Activated CD8-positive, alpha-beta memory T cell treated with anti-CD3 and anti-CD28 coated beads, Interleukin-2, amount 50 U/mL, for 48 hours (primary cell): ENCODE results near the gene PTGR2.
A peak's percentile ranks its signal among the peaks of the same experiment; 100 is the strongest.
"Not testable (repeated sequence)": the region's sequence is repeated elsewhere in the genome, so short reads cannot be mapped to it uniquely, and the experiment has no call there.

Experiments
- DNase-seq: peaks from one replicate; pipeline ENCODE4 v3.0.0-alpha.2; 2020

Gene PTGR2

DNA sequence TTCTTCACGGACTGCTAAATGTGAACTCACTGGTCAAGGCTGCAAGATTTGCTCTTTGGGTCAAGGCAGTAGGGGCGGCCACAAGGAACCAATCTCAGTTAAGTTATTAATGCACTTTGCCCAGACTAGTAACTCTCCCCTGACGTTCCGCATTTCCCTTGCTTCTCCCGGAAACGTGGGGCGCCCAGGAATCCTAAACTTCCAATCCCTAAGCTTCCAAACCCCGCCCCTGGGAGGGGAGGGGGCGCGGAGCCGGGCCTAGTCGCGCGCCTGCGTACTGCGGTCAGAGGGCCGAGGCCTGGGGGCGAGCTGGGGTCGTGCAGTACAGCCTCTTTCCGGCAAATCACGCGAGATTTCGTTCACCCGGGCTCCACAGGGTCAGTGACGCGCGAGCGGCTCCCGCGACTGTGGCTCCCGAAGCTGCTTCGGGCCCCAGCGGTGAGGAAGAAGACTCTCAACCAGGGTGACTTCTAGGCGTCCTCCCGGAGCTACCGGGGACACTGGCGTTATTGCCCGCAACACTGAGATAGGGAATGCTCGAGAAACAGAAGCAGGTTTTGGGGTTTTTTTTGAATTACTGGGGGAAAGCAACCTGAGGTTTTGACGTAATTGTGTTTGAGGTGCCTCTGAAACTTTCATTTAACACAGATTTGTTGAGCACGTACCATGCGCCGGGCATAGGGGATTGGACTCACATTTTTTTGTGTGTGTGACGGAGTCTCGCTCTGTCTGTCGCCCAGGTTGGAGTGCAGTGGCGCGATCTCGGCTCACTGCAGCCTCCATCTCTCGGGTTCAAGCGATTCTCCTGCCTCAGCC lies at the start of gene PTGR2:
PTGR2 (plus strand) TSS at position 265 of the 816 bp plus-strand sequence. CDS start 7,032 bp downstream, outside the sequence.
- peak; percentile 93 for DNase-seq

DNA sequence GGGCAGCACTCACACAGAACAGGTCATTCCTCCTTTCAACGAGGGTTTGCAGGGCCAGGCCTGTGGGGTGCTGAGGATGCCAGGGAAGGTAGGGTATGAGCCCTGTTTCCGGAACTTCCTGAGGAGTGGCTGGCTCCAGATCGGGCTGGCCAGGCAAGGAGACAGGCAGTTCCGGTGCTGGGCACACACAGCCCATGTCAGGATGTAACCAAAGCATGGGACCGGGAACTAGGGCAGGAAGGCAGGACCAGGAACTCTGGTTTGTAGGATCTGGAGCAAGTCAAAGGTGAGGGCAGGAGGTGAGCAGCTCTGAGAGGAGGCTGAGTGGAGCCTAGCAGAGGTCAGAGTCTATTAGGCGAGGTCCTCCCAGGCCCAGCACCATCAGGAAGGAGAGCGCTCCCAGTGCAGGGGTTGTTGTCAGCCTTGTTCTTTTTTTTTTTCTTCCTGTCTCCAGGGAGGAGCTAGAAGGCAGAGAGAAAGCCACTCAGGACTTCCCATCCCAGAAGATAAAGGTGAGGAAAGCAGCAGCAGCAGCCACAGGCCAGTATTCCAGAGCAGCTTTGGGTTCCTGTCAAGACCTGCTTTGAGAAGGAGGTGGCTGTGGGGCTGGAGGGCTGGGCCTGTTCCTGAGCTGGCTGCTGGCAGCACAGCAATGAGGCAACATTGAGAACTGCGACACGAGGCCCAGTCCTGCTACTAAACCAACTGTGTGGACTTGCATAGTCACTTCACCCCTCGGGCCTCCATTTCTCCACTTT lies 49.0 kb upstream of the PTGR2 start:
- DNase-seq, result no peak

DNA sequence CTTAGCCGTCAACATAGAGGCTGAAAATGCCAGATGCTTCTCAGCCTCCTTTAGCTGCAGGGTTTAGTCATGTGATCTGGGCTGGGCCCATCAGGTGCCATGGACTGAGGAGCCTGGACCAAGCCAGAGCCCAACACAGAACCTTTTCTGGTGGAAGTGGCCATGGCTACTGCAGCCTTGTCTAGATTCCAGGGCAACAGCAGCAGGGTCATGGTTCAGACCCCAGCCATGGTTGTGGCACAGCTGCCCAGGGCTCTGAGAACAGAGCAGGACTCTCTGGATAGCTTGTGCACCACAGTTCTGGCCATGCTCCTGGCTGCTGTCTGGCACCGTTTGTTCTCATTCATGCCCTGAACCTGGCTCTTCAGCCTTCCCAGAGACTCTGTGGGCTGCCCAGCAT lies 47.0 kb upstream of the PTGR2 start:
- no peak for DNase-seq

DNA sequence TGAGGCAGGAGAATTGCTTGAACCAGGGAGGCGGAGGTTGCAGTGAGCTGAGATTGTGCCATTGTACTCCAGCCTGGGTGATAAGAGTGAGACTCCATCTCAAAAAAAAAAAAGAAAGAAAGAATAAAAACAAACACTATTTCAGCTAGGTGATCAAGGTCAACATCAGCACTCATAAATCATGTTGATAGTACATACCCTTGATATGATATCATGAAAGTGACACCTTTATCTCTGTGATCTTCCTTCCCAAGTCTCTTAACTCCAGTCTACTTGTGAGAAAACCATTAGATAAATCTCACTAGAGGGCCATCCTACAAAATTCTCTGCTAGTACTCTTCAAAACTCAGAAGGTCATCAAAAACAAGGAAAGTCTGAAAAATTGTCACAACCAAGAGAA lies 44.2 kb upstream of the PTGR2 start:
- DNase-seq, result no peak

DNA sequence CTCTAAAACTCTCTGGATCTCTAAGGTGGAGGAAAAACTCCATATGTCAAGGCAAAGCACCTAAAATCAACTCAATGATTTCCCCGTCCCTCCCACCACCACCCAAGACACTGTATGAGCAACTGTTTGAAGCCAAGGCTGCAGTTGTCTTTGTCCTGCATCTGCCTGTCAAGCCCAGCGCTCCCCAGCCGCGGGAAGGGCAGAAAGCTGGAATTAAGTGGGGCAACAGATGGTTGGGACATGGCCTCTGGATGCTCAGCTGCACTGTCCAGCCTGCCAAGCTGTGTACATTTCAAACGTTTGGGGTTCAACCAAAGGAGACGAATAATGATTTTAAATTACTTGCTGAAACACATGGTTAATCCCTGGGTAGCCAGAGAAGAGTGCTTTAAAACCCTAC lies 42.2 kb upstream of the PTGR2 start:
- no peak for DNase-seq

DNA sequence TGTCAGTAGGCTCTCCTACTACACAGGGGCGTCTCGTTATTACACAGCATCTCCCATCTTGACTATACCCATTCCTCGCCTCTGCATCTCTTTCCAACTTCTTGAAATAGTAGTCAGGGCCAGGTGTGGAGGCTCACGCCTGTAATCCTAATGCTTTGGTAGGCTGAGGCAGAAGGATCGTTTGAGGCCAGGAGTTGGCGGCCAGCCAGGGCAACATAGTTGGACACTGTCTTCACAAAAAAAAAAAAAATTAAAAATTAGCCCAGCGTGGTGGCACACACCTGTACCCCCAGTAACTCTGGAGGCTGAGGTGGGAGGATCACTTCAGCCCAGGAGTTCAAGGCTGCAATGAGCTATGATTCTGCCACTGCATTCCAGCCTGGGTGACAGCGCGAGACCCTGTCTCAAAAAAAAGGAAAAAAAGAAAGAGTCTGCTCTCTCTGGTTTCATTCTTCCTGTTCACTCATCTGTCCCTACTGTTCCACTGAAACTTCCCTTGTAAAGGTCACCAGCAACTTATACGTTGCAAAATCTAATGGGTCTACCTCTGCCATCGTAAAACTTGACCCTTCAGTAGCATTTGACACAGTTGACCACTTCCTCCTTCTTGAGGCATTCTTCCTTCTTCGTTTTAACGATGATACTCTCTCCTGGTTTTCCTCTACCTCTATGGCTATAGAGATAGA lies 41.0 kb upstream of the PTGR2 start:
- no peak for DNase-seq

DNA sequence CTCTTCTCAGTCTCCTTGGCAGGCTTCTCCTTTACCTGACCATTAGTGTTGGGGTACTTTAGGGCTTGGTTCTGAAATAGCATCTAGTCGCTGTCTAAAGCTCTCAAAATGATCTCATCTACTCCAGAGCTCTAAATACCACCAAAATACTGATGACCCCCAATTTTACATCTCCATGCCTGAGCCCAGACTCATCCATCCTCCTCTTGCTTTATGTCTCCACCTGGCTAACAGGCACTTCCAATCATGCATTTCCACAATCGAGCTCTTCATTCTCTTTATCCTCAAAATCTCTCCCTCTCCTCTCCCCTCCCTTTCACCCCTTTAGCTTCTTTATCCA lies 40.5 kb upstream of the PTGR2 start:
- no peak for DNase-seq

DNA sequence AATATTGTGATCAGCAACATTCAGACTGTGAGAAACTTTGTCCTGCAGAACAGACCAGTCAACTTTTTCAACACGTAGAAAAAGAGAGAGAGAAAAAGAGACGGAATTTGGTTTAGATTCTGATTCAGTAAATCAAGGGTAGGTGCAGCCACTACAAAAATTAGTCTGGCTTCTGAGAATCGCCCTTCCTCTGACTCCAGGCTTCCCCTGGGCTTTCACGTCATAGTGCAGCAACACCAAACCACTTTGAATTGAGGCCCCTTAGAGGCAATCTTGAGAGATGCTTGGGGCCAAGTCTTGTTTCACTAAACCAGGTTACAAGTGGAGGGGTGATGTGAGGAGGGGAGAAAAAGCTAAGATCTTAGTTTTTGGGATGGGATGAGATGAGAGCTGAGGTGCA lies 37.5 kb upstream of the PTGR2 start:
- DNase-seq, result no peak

DNA sequence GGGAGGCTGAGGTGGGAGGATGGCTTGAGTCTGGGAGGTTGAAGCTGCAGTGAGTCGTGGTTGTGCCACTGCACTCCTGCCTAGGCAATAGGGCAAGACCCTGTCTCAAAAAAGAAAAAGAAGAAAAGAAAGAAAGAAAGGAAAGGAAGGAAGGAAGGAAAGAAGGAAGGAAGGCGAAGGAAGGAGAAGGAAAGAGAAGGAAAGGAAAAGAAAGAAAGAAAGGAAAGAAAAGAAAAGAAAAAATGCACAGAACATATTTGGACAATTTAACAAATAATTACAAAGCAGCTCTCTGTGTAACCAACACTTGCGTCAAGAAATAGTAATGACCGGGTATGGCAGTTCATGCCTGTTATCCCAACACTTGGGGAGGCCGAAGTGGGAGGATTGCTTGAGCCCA lies 35.8 kb upstream of the PTGR2 start:
- no peak for DNase-seq

DNA sequence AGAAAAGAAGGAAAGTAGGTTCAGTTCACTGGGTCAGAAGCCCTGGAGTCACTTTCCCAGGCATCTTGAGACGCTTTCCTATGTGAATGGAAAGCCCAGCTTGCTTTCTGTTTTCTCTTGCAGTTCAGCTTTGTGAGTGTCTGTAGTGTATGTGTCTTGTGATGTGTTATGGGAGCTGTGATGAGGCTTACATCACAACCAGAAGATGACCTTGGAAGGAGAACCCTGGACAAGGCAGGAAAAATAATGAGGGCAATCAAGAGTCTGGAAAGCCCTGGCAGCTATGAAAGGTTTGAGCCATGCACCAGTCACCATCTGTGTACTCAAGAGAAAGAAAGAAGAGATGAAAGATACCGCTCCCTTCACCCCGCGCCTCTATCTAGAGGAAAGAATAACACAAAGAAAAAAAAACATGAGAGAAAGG lies 35.2 kb upstream of the PTGR2 start:
- DNase-seq, result no peak

DNA sequence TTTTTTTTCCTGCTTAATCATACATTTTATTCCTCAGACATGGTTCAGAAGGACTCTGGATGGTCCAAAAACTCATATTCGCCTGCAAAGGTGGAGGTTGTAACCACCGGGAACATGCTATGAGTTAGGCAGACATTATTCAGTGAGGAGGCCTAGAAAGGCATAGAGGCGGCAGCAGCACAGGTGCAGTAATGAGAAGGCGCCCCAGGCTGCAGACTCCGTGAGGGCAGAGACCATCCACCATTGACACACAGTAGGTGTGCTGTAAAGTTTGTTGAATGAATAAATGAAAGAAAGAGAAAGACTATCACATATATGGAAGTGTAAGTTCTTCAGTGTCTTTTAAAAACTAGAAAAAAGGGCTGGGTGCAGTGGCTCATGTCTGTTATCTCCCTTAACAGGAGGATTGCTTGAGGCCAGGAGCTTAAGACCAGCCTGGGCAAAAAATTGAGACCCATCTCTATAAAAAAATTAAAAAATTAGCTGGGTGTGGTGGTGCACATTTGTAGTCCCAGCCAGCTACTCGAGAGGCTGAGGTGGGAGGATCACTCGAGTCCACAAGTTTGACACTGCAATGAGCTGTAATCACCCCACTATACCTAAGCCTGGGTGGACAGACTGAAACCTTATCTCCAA lies 34.5 kb upstream of the PTGR2 start:
- no peak for DNase-seq

DNA sequence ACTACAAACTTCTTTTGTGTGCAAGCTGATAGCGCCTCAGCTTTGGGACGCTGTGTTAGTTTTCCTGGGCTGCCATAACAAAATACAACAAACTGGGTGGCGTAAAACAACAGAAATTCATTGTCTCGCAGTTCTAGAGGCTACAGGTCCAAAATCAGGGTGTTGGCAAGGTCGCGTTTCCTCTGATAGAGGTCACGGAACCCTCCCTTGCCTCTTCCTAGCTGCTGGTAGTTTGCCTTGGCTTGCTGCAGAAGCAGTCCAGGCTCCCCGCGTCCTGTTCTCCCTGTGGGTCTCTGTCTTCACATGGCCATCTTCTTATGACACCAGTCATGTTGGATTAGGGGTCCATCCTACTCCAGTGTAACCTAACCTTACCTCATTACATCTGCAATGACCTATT lies 32.8 kb upstream of the PTGR2 start:
- DNase-seq, result no peak

DNA sequence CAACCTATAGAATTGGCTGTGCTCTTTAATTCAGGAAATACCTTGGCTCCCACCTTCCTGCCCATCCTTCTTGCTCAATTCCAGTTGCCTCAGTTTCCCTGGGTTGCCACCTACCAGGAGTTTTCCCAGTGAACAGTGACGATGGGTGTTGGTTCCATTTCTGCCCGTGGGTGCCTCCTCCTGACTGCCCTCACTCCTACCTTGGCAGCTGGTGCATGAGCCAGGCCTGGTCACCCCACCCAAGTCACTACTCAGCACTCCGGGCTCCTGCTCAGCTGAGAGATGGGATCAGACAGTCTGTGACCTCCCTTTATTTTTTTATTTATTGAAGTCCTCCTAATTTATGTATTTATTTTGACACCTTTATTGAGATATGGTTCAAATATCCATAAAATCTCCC lies 31.0 kb upstream of the PTGR2 start:
- no peak for DNase-seq

DNA sequence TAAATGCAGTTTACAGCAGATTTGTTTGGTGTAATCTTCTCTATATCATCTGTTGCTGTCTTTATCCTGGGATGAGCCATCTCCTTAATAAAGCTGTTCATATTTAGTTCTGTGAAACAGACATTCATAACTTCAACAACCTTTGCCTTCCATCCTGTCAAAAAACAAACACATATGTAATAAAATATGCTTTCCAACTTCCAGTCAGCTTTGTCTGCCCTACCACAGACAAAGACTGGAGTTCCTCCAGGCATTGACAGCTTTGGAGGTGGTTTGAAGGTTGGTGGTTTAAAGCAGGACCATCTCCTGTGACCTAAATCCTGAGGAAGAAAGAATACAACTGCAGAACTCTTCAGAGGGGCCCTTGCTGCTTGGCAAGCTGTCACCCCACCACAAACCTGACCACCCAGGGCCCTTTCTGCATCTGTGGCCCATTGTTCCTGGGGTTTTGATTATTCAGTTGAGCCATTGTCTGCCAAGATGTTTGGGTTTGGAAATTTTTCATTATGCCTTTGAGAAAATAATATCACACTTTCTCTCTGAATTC lies 28.2 kb upstream of the PTGR2 start:
- no peak for DNase-seq

DNA sequence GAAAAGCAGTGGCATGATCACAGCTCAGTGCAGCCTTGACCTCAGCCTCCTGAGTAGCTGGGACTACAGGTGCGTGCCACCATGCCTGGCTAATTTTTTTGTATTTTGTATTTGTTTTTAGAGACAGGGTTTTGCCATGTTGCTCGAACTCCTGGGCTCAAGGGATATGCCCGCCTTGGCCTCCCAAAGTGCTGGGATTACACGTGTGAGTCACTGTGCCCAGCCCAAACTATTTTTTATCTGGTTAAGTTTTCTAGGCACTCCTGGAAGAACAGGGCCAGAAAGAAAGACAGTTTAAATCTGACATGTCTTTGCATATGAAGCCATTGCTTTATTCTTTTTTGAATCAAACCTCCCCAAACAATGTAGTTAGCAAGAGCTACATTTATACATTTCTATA lies 27.5 kb upstream of the PTGR2 start:
- no peak for DNase-seq

DNA sequence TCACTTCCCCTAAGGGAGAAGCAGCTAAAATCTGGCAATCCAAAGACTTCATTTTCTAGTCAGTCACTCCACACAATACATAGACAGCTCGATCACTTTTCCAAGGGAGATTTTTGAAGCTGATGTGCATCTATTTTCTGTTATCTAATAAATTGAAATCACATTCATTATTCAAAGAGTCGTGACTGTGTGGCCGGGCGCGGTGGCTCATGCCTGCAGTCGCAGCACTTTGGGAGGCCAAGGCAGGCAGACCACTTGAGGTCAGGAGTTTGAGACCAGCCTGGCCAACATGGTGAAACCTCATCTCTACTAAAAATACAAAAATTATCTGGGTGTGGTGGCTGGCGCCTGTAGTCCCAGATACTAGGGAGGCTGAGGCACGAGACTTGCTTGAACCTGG lies 27.1 kb upstream of the PTGR2 start:
- no peak for DNase-seq

DNA sequence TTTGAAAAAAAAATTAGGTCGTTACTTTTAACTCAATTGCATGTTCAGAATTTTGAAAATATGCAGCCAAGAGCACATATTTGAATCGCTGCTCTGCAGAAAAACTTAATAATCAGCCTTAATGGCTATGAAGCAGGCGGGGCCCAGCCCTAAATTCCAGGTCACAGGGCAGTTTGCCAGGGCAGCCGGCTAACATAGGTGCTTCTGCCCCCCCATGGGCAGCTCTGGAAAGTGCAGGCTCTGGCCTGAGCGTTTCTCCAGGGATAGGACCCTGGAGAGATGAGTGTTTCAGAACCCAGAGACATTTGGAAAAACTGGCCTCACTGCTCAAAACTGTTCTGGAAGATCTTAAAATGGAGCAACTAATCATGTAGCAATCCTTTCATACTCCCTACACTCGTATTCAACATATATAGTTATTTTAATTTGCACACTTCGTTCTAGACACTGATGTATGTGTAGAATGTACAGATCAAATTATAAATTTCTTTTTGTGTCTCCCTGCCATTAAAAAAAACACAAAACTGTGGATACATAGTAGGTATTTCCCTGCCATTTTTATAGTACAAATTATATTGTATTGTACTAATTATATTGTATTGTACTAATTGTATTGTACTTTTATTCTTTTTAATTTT lies 26.0 kb upstream of the PTGR2 start:
- DNase-seq, result peak; percentile 87

DNA sequence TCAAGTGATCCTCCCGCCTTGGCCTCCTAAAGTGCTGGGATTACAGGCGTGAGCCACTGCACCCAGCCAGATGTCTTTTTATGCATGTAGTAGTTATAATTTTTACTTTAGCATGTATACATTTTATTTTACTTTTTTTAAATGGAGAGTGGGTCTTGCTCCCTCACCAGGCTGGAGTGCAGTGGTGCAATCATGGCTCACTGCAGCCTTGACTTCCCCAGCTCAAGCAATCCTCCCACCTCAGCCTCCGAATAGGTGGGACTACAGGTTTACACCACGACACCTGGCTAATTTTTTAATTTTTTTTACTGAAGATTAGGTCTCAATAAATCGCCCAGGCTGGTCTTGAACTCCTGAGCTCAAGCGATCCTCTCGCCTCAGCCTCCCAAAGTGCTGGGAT lies 24.4 kb upstream of the PTGR2 start:
- not testable (repeated sequence) for DNase-seq

DNA sequence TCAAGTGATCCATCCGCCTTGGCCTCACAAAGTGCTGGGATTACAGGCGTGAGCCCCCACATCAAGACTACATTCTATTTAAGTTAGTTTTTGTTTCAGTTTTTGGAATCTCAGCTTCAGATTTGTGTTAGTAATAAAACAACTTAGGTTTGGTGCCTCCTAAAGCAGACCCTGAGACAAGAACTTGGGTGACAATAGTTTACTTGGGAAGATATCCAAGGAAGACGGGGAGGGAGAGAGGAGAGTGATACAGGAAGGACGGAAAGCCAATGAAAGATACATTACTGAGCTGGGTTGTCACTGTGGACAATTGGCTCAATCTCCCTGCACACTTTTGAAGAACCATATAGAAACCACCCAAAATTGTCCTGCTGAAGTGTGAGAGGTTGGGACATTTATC lies 22.6 kb upstream of the PTGR2 start:
- no peak for DNase-seq

DNA sequence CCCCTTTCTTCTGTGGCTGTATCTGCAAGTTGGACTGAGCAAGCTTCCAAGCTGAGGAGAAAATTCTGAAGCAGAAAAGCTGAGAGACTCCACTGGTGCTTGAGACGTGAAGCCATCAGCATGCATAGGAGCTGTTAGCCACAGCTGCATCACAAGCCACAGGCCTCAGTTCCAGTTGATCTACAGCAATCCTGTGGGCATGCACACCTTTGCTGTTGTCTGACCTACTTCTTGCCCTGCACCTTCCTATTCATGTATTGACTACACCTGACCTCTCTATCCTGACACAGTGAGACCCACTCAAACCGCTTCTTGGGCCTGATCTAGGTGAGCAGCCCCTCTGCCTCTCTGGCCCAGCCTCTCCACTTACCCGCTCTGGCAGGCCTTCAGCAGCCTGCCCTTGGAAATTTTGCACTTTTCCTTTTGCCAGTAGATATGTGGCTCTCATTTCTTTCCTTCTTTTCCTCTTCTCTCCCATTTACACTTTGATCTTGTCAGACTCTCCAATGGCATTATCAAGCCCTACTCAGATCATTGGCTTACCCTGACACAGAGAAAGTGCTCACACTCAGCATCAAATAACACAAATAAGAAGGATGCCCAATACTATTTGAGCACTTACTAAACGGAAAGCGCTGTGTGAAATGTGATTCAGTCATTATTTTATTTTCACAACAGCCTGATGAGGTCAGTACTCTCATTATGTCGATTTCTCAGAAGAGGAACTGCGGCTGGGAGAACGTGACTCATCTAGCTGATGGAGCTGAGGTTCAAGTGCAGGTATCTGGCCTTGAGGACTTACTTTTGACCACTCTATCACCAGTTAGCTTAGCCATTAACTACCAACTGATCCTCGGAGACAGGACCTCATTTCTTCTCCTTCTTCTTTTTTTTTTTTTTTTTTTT lies 21.9 kb upstream of the PTGR2 start:
- DNase-seq, result no peak

DNA sequence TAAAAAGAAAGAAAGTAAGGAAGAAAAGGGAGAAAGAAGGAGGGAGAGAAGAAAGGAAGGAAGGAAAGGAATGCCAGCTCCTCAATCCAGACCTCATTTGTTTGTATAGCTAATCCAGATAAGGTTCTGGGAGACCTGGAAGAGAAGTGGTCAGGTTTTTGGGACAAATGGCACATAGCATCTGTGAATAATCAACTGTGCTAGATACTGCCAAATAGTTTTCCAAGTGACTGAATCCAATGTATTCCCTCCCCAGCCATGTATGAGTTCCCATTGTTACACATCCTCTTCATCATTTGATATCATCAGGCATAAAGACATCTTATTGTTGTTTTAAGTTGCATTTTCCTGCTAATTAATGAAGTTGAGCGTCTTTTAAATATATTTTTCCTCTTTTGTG lies 18.6 kb upstream of the PTGR2 start:
- DNase-seq, result no peak
